ENCODE measurements around the gene LARP1. TPM values are rescaled to one million over a fixed set of nuclear protein-coding genes. Genes with fewer than 3 reads are reported as not detected.
"Not testable (repeated sequence)": the region's sequence is repeated elsewhere in the genome, so short reads cannot be mapped to it uniquely, and the experiment has no call there.

LARP1 gene
- total RNA-seq, 1 donor from 2014 or later: 249 TPM

DNA sequence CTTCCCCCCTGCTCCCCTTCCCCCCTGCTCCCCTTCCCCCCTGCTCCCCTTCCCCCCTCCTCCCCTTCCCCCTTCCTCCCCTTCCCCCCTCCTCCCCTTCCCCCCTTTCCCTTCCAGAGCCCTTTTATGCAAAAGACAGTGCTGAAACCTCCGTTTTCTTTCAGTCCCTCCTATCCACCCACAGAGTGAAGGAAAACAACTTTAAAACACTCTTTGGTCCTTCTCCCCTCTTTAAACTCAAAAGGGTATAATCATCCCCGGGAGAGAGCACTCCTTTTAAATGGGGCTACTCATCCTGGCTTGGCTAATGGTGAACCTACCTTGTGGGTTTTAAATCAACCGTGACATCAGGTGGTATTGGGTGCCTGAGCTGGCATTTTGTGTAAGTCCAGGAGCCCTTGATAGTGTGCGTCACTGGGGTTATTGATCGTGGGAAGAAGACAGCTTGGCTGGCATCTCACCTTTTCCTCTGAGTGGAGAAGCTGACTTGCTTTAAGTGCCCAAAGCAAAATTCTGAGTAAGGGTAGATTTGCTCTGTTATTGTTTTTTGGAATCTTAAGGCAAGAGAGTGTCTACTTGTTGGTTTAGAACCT is 2.7 kb downstream of the LARP1 start:
- TF ChIP-seq, protein P1, sequence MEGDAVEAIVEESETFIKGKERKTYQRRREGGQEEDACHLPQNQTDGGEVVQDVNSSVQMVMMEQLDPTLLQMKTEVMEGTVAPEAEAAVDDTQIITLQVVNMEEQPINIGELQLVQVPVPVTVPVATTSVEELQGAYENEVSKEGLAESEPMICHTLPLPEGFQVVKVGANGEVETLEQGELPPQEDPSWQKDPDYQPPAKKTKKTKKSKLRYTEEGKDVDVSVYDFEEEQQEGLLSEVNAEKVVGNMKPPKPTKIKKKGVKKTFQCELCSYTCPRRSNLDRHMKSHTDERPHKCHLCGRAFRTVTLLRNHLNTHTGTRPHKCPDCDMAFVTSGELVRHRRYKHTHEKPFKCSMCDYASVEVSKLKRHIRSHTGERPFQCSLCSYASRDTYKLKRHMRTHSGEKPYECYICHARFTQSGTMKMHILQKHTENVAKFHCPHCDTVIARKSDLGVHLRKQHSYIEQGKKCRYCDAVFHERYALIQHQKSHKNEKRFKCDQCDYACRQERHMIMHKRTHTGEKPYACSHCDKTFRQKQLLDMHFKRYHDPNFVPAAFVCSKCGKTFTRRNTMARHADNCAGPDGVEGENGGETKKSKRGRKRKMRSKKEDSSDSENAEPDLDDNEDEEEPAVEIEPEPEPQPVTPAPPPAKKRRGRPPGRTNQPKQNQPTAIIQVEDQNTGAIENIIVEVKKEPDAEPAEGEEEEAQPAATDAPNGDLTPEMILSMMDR (IDR thresholded peaks at IDR 0.05; ENCODE audit: unreplicated experiment): no peak
- no peaks in the 10 kb centered on the region for H3K27me3 Mint-ChIP-seq (ENCODE audit: low read depth)
- H3K36me3 Mint-ChIP-seq: no peaks in the 10 kb centered on the region
- no peaks in the 10 kb centered on the region for H3K9me3 Mint-ChIP-seq
- no peak for DNase-seq (ENCODE audit: low spot score in 2 of 2, unreplicated experiment in 2 of 2)
- H3K27ac Mint-ChIP-seq: peak overlapping the region; percentile 82
- H3K4me1 Mint-ChIP-seq: peaks cover 63% of the 10 kb centered on the region
- peak overlapping the region; percentile 66 for H3K4me3 Mint-ChIP-seq

DNA sequence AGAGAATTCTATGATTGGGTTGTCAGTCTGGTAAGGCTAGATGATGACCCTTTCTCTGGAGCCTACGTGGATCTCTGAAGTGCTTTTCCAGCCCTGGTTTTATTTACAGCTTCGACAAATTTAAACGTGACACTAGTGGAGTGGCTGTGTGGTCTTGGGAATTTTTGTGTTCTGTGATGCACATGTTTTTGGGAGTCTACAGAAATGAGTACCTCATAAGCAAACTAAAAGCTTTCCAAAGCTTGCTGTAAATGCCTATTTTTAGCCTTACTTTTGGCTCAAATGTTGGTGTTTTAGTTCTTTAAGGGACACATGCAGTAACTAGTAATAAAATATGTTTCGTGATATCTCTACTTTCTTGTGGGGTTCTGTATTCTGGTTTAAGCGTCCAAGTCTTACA is 3.3 kb downstream of the LARP1 start:
- Mint-ChIP-seq H3K27ac (peak overlapping the region; percentile 82), H3K4me1 (peaks cover 57% of the 10 kb centered on the region), H3K36me3 (no peaks in the 10 kb centered on the region), H3K9me3 (no peaks in the 10 kb centered on the region), H3K27me3 (ENCODE audit: low read depth) (no peaks in the 10 kb centered on the region), H3K4me3 (peak overlapping the region; percentile 66)
- TF ChIP-seq, protein P1 (IDR thresholded peaks at IDR 0.05; ENCODE audit: unreplicated experiment): no peak
- DNase-seq (ENCODE audit: low spot score in 2 of 2, unreplicated experiment in 2 of 2): no peak

DNA sequence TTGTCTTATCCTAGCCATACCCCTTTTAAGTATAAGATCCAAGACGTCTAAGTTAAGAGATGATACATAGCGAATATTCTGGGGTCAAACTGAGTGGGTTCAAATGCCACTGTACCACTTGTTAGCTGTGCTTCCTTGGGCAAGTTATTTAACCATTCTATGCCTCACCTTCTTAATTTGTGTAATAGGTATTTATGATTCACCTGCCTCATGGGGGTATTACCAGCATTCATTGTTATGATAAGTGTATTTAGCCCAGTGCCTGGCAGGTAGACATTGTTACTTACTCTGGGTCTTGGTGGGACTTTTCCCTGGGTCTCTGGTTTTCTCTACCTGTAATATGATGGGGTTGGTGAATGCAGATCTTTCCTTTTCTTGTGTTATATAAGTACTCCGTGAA is 3.8 kb downstream of the LARP1 start:
- no peaks in the 10 kb centered on the region for H3K9me3 Mint-ChIP-seq
- no peak for DNase-seq (ENCODE audit: low spot score in 2 of 2, unreplicated experiment in 2 of 2)
- TF ChIP-seq, protein P1 (IDR thresholded peaks at IDR 0.05; ENCODE audit: unreplicated experiment): no peak
- H3K36me3 Mint-ChIP-seq: no peaks in the 10 kb centered on the region
- peak overlapping the region; percentile 66 for H3K4me3 Mint-ChIP-seq
- peaks cover 52% of the 10 kb centered on the region for H3K4me1 Mint-ChIP-seq
- no peaks in the 10 kb centered on the region for H3K27me3 Mint-ChIP-seq (ENCODE audit: low read depth)
- H3K27ac Mint-ChIP-seq: peak overlapping the region; percentile 74

DNA sequence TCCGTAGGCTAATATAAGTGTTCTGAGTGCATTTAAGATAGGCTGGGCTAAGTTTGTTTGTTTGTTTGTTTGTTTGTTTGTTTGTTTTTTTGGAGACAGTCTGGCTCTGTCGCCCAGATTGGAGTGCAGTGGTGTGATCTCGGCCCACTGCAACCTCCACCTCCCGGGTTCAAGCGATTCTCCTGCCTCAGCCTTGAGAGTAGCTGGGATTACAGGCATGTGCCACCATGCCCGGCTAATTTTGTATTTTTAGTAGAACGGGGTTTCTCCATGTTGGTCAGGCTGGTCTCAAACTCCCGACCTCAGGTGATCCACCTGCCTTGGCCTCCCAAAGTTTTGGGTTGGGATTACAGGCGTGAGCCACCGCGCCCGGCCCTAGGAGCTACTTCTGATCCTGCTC is 4.7 kb downstream of the LARP1 start:
- H3K4me3 Mint-ChIP-seq; DNase-seq (ENCODE audit: low spot score in 2 of 2, unreplicated experiment in 2 of 2); H3K36me3 Mint-ChIP-seq; H3K27ac Mint-ChIP-seq; H3K9me3 Mint-ChIP-seq; H3K27me3 Mint-ChIP-seq (ENCODE audit: low read depth): not testable (repeated sequence)
- H3K4me1 Mint-ChIP-seq: peaks cover 46% of the 10 kb centered on the region

DNA sequence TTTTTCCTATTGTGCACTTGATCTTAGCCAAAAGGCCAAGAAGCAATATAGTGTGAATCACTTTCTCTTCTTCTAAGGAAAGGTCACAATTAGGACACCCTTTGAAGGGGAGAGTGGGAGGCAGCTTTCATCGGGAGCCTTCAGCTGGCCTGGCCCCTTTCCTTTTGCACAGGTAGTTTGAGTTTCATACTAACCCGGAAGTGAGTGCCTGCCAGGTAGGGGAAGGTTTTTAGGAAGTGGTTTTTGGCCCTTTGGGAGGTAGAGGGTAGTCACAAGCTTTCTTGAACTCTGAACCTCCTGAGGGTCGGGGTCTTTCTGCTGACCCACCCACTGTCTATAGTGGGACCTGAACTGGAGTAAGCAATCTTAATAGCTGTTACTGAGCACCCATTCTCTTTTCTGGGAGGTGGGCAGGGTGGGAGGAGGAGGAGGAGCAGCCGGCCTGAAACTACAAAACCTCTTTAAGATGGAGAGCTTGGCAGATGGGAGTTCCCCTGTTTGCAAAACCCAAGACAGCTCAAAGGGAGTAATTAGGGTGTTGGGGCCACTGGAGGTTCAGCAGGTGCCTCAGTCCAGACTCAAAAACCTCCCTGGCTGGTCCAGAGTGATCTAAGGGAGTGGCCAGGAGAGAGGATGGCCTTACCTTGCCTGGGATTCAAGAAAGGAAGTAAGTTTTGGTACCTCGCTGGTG is 6.0 kb downstream of the LARP1 start:
- DNase-seq (ENCODE audit: low spot score in 2 of 2, unreplicated experiment in 2 of 2): no peak
- Mint-ChIP-seq H3K4me3 (no peak overlapping the region), H3K4me1 (peaks cover 49% of the 10 kb centered on the region), H3K27me3 (ENCODE audit: low read depth) (no peaks in the 10 kb centered on the region), H3K36me3 (no peaks in the 10 kb centered on the region), H3K27ac (peak overlapping the region; percentile 21), H3K9me3 (no peaks in the 10 kb centered on the region)
- TF ChIP-seq, protein P1 (IDR thresholded peaks at IDR 0.05; ENCODE audit: unreplicated experiment): no peak

DNA sequence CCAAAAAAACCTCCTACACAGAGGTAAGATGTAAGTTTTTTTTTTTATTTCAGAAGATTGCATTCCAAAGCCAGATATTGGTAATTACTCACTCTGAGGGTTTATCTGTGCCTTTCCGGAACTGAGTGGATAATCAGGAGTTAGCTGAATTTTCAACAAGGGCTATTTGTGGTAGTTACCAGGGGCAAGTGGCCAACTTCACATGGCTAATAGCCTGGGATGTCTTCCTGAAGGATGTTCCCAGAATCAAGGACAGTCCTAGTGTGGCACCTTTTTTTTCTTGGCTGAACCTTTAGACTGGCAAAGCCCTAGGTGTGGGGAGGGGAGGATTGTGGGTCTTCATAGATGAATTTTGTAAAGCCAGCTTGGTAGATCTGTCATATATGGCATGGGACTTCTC is 7.1 kb downstream of the LARP1 start:
- no peak for DNase-seq (ENCODE audit: low spot score in 2 of 2, unreplicated experiment in 2 of 2)
- TF ChIP-seq, protein P1 (IDR thresholded peaks at IDR 0.05; ENCODE audit: unreplicated experiment): no peak
- H3K27me3 Mint-ChIP-seq (ENCODE audit: low read depth): no peaks in the 10 kb centered on the region
- H3K4me1 Mint-ChIP-seq: peaks cover 54% of the 10 kb centered on the region
- no peak overlapping the region for H3K4me3 Mint-ChIP-seq
- peak overlapping the region; percentile 39 for H3K27ac Mint-ChIP-seq
- H3K36me3 Mint-ChIP-seq: no peaks in the 10 kb centered on the region
- H3K9me3 Mint-ChIP-seq: no peaks in the 10 kb centered on the region

Data from mesothelial cell of epicardium (in vitro differentiated cells).